Body of pancreas (tissue), 4 donors: ENCODE measurements around the gene AMER2.

ENCODE experiments used
- POLR2A ChIP-seq, 3 donors: fragments of 450-650 bp; IDR thresholded peaks; one replicate each; pipeline ENCODE4 v1.6.1; 2016; ENCODE audit warnings: antibody characterized with exemption in 3 of 3, mild to moderate bottlenecking in 2 of 3
- TF ChIP-seq, protein P1 (sequence below), 7 experiments: fragments of 450-650 bp in 4 of 7; fragments of 200-600 bp in 3 of 7; sonication (generic) in 3 of 7; IDR thresholded peaks; one replicate each; pipeline ENCODE4 v1.5.1; 2016 to 2019; ENCODE audit warnings: antibody characterized with exemption in 7 of 7

DNA sequence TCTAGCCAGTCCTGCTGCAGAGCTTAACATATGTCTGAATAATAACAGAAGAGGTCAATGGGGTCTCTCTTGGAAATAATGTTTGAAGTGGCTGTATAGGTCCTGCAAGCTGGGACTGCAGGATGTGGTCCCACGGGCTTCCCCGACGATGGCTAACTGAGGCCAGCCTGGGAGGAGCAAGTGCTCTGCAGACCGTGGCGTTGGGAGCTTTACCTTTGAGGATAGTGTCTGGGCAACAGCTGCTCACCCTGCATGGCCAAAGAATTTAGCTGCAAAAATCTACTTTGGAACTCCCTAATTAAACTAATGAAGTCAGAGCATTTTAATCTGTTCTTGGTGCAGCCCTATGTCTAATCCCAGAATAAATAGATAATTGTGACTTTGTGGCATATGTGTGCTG lies 18.2 kb upstream of the AMER2 start:
- TF ChIP-seq, protein P1, sequence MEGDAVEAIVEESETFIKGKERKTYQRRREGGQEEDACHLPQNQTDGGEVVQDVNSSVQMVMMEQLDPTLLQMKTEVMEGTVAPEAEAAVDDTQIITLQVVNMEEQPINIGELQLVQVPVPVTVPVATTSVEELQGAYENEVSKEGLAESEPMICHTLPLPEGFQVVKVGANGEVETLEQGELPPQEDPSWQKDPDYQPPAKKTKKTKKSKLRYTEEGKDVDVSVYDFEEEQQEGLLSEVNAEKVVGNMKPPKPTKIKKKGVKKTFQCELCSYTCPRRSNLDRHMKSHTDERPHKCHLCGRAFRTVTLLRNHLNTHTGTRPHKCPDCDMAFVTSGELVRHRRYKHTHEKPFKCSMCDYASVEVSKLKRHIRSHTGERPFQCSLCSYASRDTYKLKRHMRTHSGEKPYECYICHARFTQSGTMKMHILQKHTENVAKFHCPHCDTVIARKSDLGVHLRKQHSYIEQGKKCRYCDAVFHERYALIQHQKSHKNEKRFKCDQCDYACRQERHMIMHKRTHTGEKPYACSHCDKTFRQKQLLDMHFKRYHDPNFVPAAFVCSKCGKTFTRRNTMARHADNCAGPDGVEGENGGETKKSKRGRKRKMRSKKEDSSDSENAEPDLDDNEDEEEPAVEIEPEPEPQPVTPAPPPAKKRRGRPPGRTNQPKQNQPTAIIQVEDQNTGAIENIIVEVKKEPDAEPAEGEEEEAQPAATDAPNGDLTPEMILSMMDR (IDR thresholded peaks at IDR 0.05) = no peak
- no peak for TF ChIP-seq POLR2A (IDR thresholded peaks at IDR 0.05)
